ENCODE data around the gene NEB.
"Not testable (repeated sequence)": the region's sequence is repeated elsewhere in the genome, so short reads cannot be mapped to it uniquely, and the experiment has no call there.

Gene NEB

DNA sequence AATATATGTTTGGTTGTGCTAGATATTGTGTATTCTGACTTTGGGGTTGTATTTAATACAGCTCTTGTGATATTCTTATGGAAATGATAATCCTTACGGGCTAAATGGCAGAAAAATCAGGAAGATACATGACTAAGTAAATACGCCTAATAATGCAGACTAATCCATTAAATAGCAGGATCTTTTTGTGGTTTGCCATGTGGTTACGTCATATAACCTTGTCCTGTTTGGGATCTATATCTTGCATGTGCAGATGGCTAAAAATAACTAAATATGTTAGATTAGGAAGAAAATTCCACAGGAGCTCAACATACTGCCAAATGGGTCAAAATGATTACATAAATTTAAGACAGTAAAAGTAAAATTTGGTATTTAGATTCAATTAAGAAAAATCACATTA is 83.0 kb downstream of the NEB start:
- DNase-seq (ENCODE audit: low read depth) = no peak
- TF ChIP-seq, protein P1, sequence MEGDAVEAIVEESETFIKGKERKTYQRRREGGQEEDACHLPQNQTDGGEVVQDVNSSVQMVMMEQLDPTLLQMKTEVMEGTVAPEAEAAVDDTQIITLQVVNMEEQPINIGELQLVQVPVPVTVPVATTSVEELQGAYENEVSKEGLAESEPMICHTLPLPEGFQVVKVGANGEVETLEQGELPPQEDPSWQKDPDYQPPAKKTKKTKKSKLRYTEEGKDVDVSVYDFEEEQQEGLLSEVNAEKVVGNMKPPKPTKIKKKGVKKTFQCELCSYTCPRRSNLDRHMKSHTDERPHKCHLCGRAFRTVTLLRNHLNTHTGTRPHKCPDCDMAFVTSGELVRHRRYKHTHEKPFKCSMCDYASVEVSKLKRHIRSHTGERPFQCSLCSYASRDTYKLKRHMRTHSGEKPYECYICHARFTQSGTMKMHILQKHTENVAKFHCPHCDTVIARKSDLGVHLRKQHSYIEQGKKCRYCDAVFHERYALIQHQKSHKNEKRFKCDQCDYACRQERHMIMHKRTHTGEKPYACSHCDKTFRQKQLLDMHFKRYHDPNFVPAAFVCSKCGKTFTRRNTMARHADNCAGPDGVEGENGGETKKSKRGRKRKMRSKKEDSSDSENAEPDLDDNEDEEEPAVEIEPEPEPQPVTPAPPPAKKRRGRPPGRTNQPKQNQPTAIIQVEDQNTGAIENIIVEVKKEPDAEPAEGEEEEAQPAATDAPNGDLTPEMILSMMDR (conservative IDR thresholded peaks at IDR 0.05; ENCODE audit: control insufficient read depth, insufficient read depth, low read depth, low read length) = no peak
- H3K4me3 ChIP-seq (ENCODE audit: control insufficient read depth, low read depth, low read length) = no peak overlapping the region

GRCh38 chr2:151650456-151650855 is 83.8 kb downstream of the NEB start:
- TF ChIP-seq, protein P1 (conservative IDR thresholded peaks at IDR 0.05; ENCODE audit: control insufficient read depth, insufficient read depth, low read depth, low read length) = no peak

GRCh38 chr2:151649966-151650365 is 84.3 kb downstream of the NEB start:
- H3K4me3 ChIP-seq (ENCODE audit: control insufficient read depth, low read depth, low read length) = no peak overlapping the region
- TF ChIP-seq, protein P1 (conservative IDR thresholded peaks at IDR 0.05; ENCODE audit: control insufficient read depth, insufficient read depth, low read depth, low read length) = no peak
- no peak for DNase-seq (ENCODE audit: low read depth)

More at GRCh38 chr2:151650456-151650855, 83.8 kb downstream of the NEB start:
- no peak overlapping the region for H3K4me3 ChIP-seq (ENCODE audit: control insufficient read depth, low read depth, low read length)
- no peak for DNase-seq (ENCODE audit: low read depth)

DNA sequence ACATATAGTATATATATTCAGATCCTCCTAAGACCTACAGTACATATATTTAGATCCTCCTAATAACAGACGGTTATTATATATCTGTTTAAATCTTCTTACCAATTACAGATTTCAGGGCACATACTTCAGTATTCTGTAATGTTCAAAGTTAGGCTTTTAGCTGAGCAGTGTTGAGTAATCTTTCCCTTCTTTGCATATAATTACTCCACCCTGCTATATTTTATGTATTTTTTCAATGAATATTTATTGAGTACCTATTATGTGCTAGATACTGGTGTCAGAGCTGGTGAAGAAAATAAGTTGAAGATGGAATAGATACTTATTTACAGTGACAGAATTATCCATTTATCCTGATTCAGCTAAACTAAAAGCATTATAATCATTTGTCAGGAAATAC is 84.9 kb downstream of the NEB start:
- no peak for DNase-seq (ENCODE audit: low read depth)
- TF ChIP-seq, protein P1 (conservative IDR thresholded peaks at IDR 0.05; ENCODE audit: control insufficient read depth, insufficient read depth, low read depth, low read length) = no peak
- H3K4me3 ChIP-seq (ENCODE audit: control insufficient read depth, low read depth, low read length) = no peak overlapping the region

DNA sequence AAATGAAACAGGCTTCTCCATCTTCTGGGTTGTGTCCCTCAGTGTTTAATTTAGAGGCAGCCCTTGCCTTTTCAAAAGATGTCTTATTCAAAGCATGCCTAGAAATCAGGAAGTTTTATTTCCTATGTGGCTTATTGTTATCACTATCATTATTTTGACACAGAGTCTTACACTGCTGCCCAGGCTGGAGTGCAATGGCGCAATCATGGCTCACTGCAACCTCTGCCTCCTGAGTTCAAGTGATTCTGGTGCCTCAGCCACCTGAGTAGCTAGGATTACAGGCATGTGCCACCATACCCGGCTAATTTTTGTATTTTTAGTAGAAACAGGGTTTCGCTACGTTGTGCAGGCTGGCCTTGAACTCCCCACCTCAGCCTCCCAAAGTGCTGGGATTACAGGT is 87.8 kb downstream of the NEB start:
- DNase-seq (ENCODE audit: low read depth) = not testable (repeated sequence)

GRCh38 chr2:151644580-151644979 is 89.7 kb downstream of the NEB start:
- DNase-seq (ENCODE audit: low read depth) = no peak
- TF ChIP-seq, protein P1 (conservative IDR thresholded peaks at IDR 0.05; ENCODE audit: control insufficient read depth, insufficient read depth, low read depth, low read length) = no peak
- H3K4me3 ChIP-seq (ENCODE audit: control insufficient read depth, low read depth, low read length) = no peak overlapping the region

More for the DNA sequence above, 87.8 kb downstream of the NEB start:
- H3K4me3 ChIP-seq (ENCODE audit: control insufficient read depth, low read depth, low read length) = not testable (repeated sequence)

- DNase-seq (ENCODE audit: low read depth) = not testable (repeated sequence)
Observed at GRCh38 chr2:151641895-151642294, 92.4 kb downstream of the NEB start.

GRCh38 chr2:151640087-151640486 is 94.2 kb downstream of the NEB start:
- TF ChIP-seq, protein P1 (conservative IDR thresholded peaks at IDR 0.05; ENCODE audit: control insufficient read depth, insufficient read depth, low read depth, low read length) = no peak

More at GRCh38 chr2:151641895-151642294, 92.4 kb downstream of the NEB start:
- H3K4me3 ChIP-seq (ENCODE audit: control insufficient read depth, low read depth, low read length) = not testable (repeated sequence)

More at GRCh38 chr2:151640087-151640486, 94.2 kb downstream of the NEB start:
- H3K4me3 ChIP-seq (ENCODE audit: control insufficient read depth, low read depth, low read length) = no peak overlapping the region
- DNase-seq (ENCODE audit: low read depth) = no peak
